Measurements from ENCODE around the gene CAAP1. TPM values are rescaled to one million over a fixed set of nuclear protein-coding genes. Genes with fewer than 3 reads are reported as not detected.

Gene CAAP1
- total and polyA plus RNA-seq, 2 of the 8 experiments (the other 6 are each of a cell fraction or from before 2014, with no cell fraction given): 9.5 to 36.7 TPM

DNA sequence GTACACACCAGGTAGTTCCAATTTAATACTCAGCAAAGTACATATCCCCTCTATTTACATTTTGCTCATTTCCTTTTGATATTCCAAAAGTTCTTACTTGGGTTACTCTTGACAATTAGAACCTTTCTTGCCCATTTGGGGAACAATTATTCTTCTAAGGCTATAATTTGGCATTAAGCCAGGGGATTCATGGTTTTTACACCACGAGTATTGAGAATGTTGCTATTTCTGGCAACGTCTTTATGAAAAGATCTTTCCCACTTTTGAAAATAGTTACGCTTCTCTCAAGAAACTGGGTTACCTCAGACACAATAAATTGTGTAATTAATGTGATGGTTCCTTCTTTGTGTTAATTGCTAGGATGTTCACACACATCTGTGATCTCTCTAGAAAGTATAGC is 11.5 kb upstream of the CAAP1 start (continued):
- TF ChIP-seq, protein P1, sequence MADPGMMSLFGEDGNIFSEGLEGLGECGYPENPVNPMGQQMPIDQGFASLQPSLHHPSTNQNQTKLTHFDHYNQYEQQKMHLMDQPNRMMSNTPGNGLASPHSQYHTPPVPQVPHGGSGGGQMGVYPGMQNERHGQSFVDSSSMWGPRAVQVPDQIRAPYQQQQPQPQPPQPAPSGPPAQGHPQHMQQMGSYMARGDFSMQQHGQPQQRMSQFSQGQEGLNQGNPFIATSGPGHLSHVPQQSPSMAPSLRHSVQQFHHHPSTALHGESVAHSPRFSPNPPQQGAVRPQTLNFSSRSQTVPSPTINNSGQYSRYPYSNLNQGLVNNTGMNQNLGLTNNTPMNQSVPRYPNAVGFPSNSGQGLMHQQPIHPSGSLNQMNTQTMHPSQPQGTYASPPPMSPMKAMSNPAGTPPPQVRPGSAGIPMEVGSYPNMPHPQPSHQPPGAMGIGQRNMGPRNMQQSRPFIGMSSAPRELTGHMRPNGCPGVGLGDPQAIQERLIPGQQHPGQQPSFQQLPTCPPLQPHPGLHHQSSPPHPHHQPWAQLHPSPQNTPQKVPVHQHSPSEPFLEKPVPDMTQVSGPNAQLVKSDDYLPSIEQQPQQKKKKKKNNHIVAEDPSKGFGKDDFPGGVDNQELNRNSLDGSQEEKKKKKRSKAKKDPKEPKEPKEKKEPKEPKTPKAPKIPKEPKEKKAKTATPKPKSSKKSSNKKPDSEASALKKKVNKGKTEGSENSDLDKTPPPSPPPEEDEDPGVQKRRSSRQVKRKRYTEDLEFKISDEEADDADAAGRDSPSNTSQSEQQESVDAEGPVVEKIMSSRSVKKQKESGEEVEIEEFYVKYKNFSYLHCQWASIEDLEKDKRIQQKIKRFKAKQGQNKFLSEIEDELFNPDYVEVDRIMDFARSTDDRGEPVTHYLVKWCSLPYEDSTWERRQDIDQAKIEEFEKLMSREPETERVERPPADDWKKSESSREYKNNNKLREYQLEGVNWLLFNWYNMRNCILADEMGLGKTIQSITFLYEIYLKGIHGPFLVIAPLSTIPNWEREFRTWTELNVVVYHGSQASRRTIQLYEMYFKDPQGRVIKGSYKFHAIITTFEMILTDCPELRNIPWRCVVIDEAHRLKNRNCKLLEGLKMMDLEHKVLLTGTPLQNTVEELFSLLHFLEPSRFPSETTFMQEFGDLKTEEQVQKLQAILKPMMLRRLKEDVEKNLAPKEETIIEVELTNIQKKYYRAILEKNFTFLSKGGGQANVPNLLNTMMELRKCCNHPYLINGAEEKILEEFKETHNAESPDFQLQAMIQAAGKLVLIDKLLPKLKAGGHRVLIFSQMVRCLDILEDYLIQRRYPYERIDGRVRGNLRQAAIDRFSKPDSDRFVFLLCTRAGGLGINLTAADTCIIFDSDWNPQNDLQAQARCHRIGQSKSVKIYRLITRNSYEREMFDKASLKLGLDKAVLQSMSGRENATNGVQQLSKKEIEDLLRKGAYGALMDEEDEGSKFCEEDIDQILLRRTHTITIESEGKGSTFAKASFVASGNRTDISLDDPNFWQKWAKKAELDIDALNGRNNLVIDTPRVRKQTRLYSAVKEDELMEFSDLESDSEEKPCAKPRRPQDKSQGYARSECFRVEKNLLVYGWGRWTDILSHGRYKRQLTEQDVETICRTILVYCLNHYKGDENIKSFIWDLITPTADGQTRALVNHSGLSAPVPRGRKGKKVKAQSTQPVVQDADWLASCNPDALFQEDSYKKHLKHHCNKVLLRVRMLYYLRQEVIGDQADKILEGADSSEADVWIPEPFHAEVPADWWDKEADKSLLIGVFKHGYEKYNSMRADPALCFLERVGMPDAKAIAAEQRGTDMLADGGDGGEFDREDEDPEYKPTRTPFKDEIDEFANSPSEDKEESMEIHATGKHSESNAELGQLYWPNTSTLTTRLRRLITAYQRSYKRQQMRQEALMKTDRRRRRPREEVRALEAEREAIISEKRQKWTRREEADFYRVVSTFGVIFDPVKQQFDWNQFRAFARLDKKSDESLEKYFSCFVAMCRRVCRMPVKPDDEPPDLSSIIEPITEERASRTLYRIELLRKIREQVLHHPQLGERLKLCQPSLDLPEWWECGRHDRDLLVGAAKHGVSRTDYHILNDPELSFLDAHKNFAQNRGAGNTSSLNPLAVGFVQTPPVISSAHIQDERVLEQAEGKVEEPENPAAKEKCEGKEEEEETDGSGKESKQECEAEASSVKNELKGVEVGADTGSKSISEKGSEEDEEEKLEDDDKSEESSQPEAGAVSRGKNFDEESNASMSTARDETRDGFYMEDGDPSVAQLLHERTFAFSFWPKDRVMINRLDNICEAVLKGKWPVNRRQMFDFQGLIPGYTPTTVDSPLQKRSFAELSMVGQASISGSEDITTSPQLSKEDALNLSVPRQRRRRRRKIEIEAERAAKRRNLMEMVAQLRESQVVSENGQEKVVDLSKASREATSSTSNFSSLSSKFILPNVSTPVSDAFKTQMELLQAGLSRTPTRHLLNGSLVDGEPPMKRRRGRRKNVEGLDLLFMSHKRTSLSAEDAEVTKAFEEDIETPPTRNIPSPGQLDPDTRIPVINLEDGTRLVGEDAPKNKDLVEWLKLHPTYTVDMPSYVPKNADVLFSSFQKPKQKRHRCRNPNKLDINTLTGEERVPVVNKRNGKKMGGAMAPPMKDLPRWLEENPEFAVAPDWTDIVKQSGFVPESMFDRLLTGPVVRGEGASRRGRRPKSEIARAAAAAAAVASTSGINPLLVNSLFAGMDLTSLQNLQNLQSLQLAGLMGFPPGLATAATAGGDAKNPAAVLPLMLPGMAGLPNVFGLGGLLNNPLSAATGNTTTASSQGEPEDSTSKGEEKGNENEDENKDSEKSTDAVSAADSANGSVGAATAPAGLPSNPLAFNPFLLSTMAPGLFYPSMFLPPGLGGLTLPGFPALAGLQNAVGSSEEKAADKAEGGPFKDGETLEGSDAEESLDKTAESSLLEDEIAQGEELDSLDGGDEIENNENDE (IDR thresholded peaks at IDR 0.05; ENCODE audit: insufficient replicate concordance, low read length): no peak
- TF ChIP-seq YY1 (IDR thresholded peaks at IDR 0.05; ENCODE audit: low read depth, low read length) (no peak), SP1 (IDR thresholded peaks at IDR 0.05; ENCODE audit: low read depth, low read length) (no peak), ATF3 (IDR thresholded peaks at IDR 0.05; ENCODE audit: insufficient read depth, low read depth, low read length) (no peak), CTCF (IDR thresholded peaks at IDR 0.05; ENCODE audit: control extremely low read depth in 1 of 3, insufficient read depth in 1 of 3, low read depth in 1 of 3, low read length in 3 of 3) (no peak), JUN (IDR thresholded peaks at IDR 0.05; ENCODE audit: low read depth, low read length) (no peak)
- TF ChIP-seq, protein P2, sequence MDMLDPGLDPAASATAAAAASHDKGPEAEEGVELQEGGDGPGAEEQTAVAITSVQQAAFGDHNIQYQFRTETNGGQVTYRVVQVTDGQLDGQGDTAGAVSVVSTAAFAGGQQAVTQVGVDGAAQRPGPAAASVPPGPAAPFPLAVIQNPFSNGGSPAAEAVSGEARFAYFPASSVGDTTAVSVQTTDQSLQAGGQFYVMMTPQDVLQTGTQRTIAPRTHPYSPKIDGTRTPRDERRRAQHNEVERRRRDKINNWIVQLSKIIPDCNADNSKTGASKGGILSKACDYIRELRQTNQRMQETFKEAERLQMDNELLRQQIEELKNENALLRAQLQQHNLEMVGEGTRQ (IDR thresholded peaks at IDR 0.05; ENCODE audit: low read length): no peak
